Stimulated activated CD8-positive, alpha-beta memory T cell treated with anti-CD3 and anti-CD28 coated beads, Interleukin-2, amount 100 ng/mL, for 48 hours (primary cell): ENCODE measurements around the gene IGF2BP3.
"Not testable (repeated sequence)": the region's sequence is repeated elsewhere in the genome, so short reads cannot be mapped to it uniquely, and the experiment has no call there.

ENCODE experiments used
- DNase-seq, 2 donors: peaks; one replicate each; pipeline ENCODE4 v3.0.0-alpha.2; 2020; ENCODE audit warnings: low read depth in 2 of 2

The IGF2BP3 gene

GRCh38 chr7:23341846-23342598 is 128.3 kb downstream of the IGF2BP3 start:
- DNase-seq, result no peak

- DNase-seq, result no peak
These were observed 131.4 kb downstream of the IGF2BP3 start for GRCh38 chr7:23338863-23339262.

GRCh38 chr7:23338439-23338838 is 131.9 kb downstream of the IGF2BP3 start:
- DNase-seq, result no peak

GRCh38 chr7:23337374-23337773 is 132.9 kb downstream of the IGF2BP3 start:
- DNase-seq, result no peak

- DNase-seq, result no peak
These were observed 133.4 kb downstream of the IGF2BP3 start for GRCh38 chr7:23336799-23337283.

GRCh38 chr7:23336086-23336485 is 134.2 kb downstream of the IGF2BP3 start:
- no peak for DNase-seq

GRCh38 chr7:23335621-23336020 is 134.7 kb downstream of the IGF2BP3 start:
- DNase-seq, result no peak

- no peak for DNase-seq
These were observed 135.2 kb downstream of the IGF2BP3 start for GRCh38 chr7:23335136-23335535.

GRCh38 chr7:23334482-23335056 is 135.7 kb downstream of the IGF2BP3 start:
- no peak for DNase-seq

GRCh38 chr7:23333671-23334246 is 136.5 kb downstream of the IGF2BP3 start:
- no peak for DNase-seq

- DNase-seq, result no peak
These were observed 137.2 kb downstream of the IGF2BP3 start for GRCh38 chr7:23332910-23333612.

- DNase-seq, result no peak
These were observed 138.1 kb downstream of the IGF2BP3 start for GRCh38 chr7:23332193-23332592.

- DNase-seq, result no peak
These were observed 139.2 kb downstream of the IGF2BP3 start for GRCh38 chr7:23331132-23331531.

GRCh38 chr7:23315366-23315765 is 154.9 kb downstream of the IGF2BP3 start:
- no peak for DNase-seq

GRCh38 chr7:23312141-23312540 is 158.2 kb downstream of the IGF2BP3 start:
- DNase-seq, result not testable (repeated sequence)

GRCh38 chr7:23308754-23309153 is 161.5 kb downstream of the IGF2BP3 start:
- DNase-seq, result no peak

GRCh38 chr7:23306936-23307521 is 163.3 kb downstream of the IGF2BP3 start:
- DNase-seq, result no peak

GRCh38 chr7:23299770-23300300 is 170.5 kb downstream of the IGF2BP3 start:
- no peak for DNase-seq

- DNase-seq, result peak; percentile 97
These were observed 171.2 kb downstream of the IGF2BP3 start, which contains the start of gene MALSU1 for GRCh38 chr7:23298885-23299769. MALSU1 (plus strand) TSS chr7:23299339; CDS start chr7:23299353, 14 bp downstream.

GRCh38 chr7:23298141-23298881 is 172.0 kb downstream of the IGF2BP3 start:
- DNase-seq, result no peak
